Left ventricle myocardium superior (tissue), 1 donor: ENCODE data around the gene FIBCD1. TPM values are rescaled to one million over a fixed set of nuclear protein-coding genes. Genes with fewer than 3 reads are reported as not detected.

Source experiments
- ATAC-seq: fragments of 200-7000 bp; cut with Tn5 transposase; one replicate; pipeline ENCODE4 v1.9.1; 2020; ENCODE audit warnings: mild to moderate bottlenecking, moderate library complexity
- DNase-seq: peaks from one replicate; pipeline ENCODE4 v3.0.0-alpha.2; 2020
- intact Hi-C: fragments of 100-400 bp; cut with micrococcal nuclease; formaldehyde crosslinking; loops from one replicate; pipeline ENCODE4 v1.11.0; 2022
- total RNA-seq: library from RNA; stranded (reverse); fragmentation: NEBNext Ultra II Directional; extraction: Animal tissue kit (Norgen Biotek cat#: 25700); gene quantifications from one replicate; pipeline ENCODE4 v1.2.1, GENCODE V29; 2021
- donor health status: DM: no; HTN: yes; CAD: no; lungs with severe emphysema.

Gene FIBCD1
- total RNA-seq, 1 donor from 2014 or later, result 0.40 TPM

GRCh38 chr9:130904070-130905044 lies 34.7 kb downstream of the FIBCD1 start:
- DNase-seq, result no peak
- intact Hi-C loops, result no loop called here
- ATAC-seq, result no peak

GRCh38 chr9:130903194-130904069 lies 35.6 kb downstream of the FIBCD1 start:
- ATAC-seq (no peak), DNase-seq (no peak)
- intact Hi-C loops, result no loop called here

GRCh38 chr9:130902204-130903185 lies 36.6 kb downstream of the FIBCD1 start:
- intact Hi-C loops, result no loop called here
- DNase-seq, result no peak
- no peak for ATAC-seq

GRCh38 chr9:130901498-130902203 lies 37.4 kb downstream of the FIBCD1 start:
- DNase-seq (no peak), ATAC-seq (no peak)
- intact Hi-C loops, result no loop called here

GRCh38 chr9:130900701-130901497 lies 38.1 kb downstream of the FIBCD1 start:
- DNase-seq, result no peak
- intact Hi-C loops, result no loop called here
- no peak for ATAC-seq

GRCh38 chr9:130899051-130899748 lies 39.8 kb downstream of the FIBCD1 start:
- no peak for DNase-seq
- intact Hi-C loops, result no loop called here

GRCh38 chr9:130898552-130898852 lies 40.5 kb downstream of the FIBCD1 start:
- DNase-seq (no peak), ATAC-seq (no peak)
- intact Hi-C loops, result no loop called here

More at GRCh38 chr9:130899051-130899748, 39.8 kb downstream of the FIBCD1 start:
- ATAC-seq, result no peak

GRCh38 chr9:130897848-130898551 lies 41.0 kb downstream of the FIBCD1 start:
- DNase-seq, result no peak
- no peak for ATAC-seq
- intact Hi-C loops, result no loop called here

- DNase-seq (no peak), ATAC-seq (no peak)
- intact Hi-C loops, result no loop called here
These were observed 41.8 kb downstream of the FIBCD1 start for GRCh38 chr9:130897105-130897751.

- DNase-seq (no peak), ATAC-seq (no peak)
- intact Hi-C loops, result no loop called here
These were observed 42.6 kb downstream of the FIBCD1 start, which contains the start of gene QRFP for GRCh38 chr9:130896233-130897014. Gene QRFP, minus strand, starts transcription at chr9:130896812. Its CDS starts 2,974 bp downstream, at chr9:130893838.

GRCh38 chr9:130895481-130896232 lies 43.4 kb downstream of the FIBCD1 start:
- peak; percentile 63 for ATAC-seq
- peak; percentile 45 for DNase-seq
- intact Hi-C loops, result no loop called here

- DNase-seq, result no peak
- intact Hi-C loops, result no loop called here
- no peak for ATAC-seq
These were observed 44.0 kb downstream of the FIBCD1 start for GRCh38 chr9:130895038-130895437.

GRCh38 chr9:130894546-130894945 lies 44.5 kb downstream of the FIBCD1 start:
- intact Hi-C loops, result no loop called here
- ATAC-seq (peak; percentile 3), DNase-seq (no peak)

GRCh38 chr9:130893341-130894101 lies 45.5 kb downstream of the FIBCD1 start:
- intact Hi-C loops, result no loop called here
- ATAC-seq (peak; percentile 53), DNase-seq (peak; percentile 69)
